Activated CD4-positive, alpha-beta T cell treated with anti-CD3 and anti-CD28 coated beads, Interleukin-2, amount 10 ng/mL, durations not matched to agents 24 days and 14 days (primary cell): ENCODE measurements around the gene SCN2B. TPM values are rescaled to one million over a fixed set of nuclear protein-coding genes. Genes with fewer than 3 reads are reported as not detected.

ENCODE experiments used
- DNase-seq: peaks from one replicate; pipeline ENCODE4 v3.0.0; 2022
- H3K27ac Mint-ChIP-seq: one replicate; pipeline ENCODE4 v1.8.0; 2022; ENCODE audit warnings: mild to moderate bottlenecking, mixed read lengths
- H3K27me3 Mint-ChIP-seq: one replicate; pipeline ENCODE4 v1.8.0; 2022; ENCODE audit warnings: mixed read lengths
- H3K36me3 Mint-ChIP-seq: one replicate; pipeline ENCODE4 v1.8.0; 2022; ENCODE audit warnings: low read depth, mild to moderate bottlenecking, mixed read lengths
- H3K4me1 Mint-ChIP-seq: one replicate; pipeline ENCODE4 v1.8.0; 2021; ENCODE audit warnings: mixed read lengths
- H3K4me3 Mint-ChIP-seq: one replicate; pipeline ENCODE4 v1.8.0; 2022; ENCODE audit warnings: mild to moderate bottlenecking, moderate library complexity, mixed read lengths
- H3K9me3 Mint-ChIP-seq: one replicate; pipeline ENCODE4 v1.8.0; 2021; ENCODE audit warnings: mixed read lengths
- intact Hi-C: fragments of 100-400 bp; cut with micrococcal nuclease; formaldehyde crosslinking; loops from one replicate; pipeline ENCODE4 v1.15.1; 2023
- total RNA-seq: library from RNA; stranded (reverse); gene quantifications from 2 replicates; pipeline ENCODE4 v1.2.3, GENCODE V29; 2022

The SCN2B gene
- total RNA-seq, 1 donor from 2014 or later, result 0.05 TPM

DNA sequence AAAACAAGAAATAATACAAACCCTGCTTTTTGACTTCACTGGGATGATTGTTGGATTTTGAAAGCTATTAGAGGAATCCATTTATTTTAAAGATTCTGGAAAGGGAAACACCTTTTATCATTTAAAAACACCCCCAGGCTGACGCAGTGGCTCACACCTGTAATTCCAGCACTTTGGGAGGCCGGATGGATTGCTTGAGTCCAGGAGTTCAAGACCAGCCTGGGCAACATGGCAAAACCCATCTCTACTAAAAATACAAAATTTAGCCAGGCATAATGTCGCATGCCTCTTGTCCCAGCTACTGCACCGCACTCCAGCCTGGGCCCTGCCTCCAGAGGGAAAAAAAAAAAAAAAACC lies 317 bp upstream of the SCN2B start:
- Mint-ChIP-seq H3K27ac (no peak overlapping the region), H3K36me3 (no peaks in the 10 kb centered on the region), H3K9me3 (no peaks in the 10 kb centered on the region), H3K27me3 (peaks cover 20% of the 10 kb centered on the region), H3K4me1 (peaks cover 4% of the 10 kb centered on the region), H3K4me3 (no peak overlapping the region)
- no peak for DNase-seq
- intact Hi-C loops, result loop anchor here (10.0 kb wide), 1 partner anchor 372 kb away; no protein-coding TSS in a partner anchor

DNA sequence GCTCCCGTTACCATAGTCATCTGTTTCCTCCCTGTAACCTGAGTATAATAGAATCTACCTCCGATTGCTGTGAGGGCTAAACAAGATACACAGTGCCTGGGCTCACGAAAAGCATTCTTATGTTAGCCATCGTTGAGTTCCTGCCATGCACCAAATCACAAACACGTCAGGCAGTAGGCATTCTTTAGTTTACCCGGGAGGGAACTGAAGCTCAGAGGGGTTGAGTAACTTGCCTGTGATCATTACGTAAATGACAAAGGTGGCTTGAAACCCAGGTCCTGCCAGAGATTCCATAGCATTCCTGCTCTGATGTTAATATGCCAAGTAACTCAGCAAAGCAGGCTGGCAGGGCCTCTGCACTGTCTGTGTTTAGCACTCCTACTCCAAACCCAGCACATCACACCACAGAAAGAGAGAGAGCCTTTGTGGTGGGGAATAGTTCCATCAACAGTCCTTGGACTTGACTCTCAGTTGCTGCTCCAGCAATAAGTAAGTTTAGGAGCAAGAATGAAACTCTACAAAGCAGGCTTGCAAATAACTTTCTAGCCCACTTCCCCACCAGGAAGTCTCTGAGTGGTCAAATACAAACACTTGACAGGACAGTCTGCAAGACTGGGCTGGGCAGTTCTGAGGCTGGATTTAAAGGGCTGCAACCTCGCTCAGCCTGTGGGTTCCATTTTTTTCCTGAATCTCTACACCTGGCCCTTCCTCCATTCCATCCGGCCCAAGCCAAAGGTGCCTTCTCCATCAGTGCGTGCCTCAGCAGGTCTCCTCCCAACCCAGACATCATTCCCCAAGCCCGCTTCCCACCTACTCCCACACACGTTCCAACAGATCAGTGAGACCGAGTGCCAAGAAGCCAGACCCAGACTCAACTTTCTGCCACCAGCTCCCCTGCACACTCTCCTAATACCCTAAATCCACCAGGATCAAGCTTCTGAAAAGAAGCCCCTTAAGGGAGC lies 1.1 kb downstream of the SCN2B start:
- intact Hi-C loops, result loop anchor here (10.0 kb wide), 1 partner anchor 371 kb away; no protein-coding TSS in a partner anchor
- Mint-ChIP-seq H3K36me3 (no peaks in the 10 kb centered on the region), H3K27ac (no peak overlapping the region), H3K4me1 (peaks cover 8% of the 10 kb centered on the region), H3K4me3 (no peak overlapping the region), H3K27me3 (peaks cover 20% of the 10 kb centered on the region), H3K9me3 (no peaks in the 10 kb centered on the region)
- DNase-seq, result no peak

DNA sequence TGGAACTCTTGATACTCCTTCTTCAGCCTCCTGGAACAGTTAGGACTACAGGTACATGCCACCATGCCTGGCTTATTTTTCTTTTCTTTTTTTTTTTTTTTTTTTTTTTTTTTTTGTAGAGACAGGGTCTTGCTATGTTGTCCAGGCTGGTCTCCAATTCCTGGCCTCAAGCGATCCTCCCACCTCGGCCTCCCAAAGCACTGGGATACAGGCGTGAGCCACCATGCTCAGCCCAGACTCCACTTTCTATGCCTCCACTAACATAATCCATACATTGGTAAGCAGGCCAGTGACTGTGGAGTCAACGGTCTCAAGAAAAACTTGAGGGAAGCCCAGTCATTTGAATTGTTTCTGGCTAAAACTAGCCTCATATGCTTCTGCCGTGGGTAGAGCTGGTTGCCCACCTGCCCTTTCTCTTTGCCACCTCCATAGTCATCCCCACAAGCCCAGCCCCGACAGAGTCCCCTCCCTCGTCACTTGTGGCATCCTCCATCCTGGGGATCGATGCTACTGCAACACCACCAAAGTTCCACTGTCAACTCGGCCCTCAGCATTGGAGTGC lies 2.4 kb downstream of the SCN2B start:
- no peak for DNase-seq
- H3K4me3 Mint-ChIP-seq, result no peak overlapping the region
- no peaks in the 10 kb centered on the region for H3K36me3 Mint-ChIP-seq
- peaks cover 21% of the 10 kb centered on the region for H3K27me3 Mint-ChIP-seq
- no peaks in the 10 kb centered on the region for H3K9me3 Mint-ChIP-seq
- H3K27ac Mint-ChIP-seq, result no peak overlapping the region
- peaks cover 8% of the 10 kb centered on the region for H3K4me1 Mint-ChIP-seq
- intact Hi-C loops, result loop anchor here (10.0 kb wide), 1 partner anchor 369 kb away; no protein-coding TSS in a partner anchor

DNA sequence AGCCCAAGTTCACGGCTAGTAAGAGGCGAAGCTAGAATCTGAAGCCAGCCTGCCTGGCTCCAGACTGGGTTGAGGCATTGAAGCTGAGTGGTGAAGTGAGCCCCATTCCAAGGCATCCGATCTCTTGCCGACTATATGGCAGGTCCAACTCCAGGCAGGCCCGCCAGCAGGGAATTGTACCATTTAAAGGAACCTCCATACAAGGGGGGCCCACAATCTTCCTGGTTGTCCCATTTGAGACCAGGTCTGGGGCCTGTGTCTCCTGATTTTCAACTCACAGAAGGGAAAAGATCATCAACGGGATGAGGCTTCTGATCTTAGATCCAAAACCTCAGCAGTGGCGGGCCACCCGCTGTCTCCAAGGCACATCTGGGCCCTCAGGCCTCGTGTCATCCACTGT lies 4.1 kb downstream of the SCN2B start:
- peaks cover 20% of the 10 kb centered on the region for H3K27me3 Mint-ChIP-seq
- H3K27ac Mint-ChIP-seq, result no peak overlapping the region
- DNase-seq, result no peak
- H3K4me1 Mint-ChIP-seq, result peaks cover 8% of the 10 kb centered on the region
- intact Hi-C loops, result loop anchor here (10.0 kb wide), 1 partner anchor 368 kb away; no protein-coding TSS in a partner anchor
- no peaks in the 10 kb centered on the region for H3K36me3 Mint-ChIP-seq
- no peak overlapping the region for H3K4me3 Mint-ChIP-seq
- H3K9me3 Mint-ChIP-seq, result no peaks in the 10 kb centered on the region

DNA sequence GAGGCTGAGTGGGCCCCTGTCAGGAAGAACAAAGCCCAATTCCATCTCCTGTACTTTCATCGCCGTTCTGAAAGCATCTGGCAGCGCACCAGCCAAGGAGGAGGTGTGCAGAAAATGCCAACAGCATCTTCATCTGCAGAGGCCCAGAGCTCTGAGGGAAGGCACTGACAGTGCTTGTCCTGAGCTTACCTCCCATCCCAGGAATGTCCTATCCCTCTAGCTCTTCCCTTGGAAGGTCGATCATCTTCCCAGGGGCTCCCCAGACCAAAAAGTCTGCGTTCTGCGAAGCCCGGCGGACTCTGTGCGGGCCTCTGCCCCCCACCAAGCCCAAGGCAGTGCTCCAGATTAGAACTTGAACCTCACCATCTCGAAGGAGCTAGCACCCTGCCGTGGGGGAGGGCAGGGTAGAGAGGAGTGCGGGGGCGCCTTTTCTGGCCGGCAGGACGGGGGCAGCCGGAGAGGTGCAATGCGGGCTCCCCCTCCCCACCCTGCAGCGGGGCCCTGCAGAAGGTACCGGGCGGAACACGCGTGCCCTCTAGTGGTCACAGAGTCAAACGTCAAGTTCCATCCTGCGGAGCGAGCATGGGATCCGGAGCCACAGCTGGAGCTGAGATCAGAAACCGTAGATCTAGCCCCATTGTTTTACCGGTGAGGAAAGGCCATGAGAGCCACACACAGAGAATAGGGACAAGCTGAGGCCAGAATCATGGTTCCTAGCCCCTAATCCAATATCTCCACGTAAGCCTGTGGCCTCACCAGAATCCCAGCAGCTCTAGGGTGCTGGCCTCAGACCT lies 5.0 kb downstream of the SCN2B start:
- H3K4me3 Mint-ChIP-seq, result peak overlapping the region; percentile 12
- intact Hi-C loops, result loop anchor here (1.0 to 10.0 kb wide), 2 partner anchors 26 to 367 kb away; no protein-coding TSS in a partner anchor
- peaks cover 20% of the 10 kb centered on the region for H3K27me3 Mint-ChIP-seq
- no peaks in the 10 kb centered on the region for H3K9me3 Mint-ChIP-seq
- H3K36me3 Mint-ChIP-seq, result no peaks in the 10 kb centered on the region
- DNase-seq, result peak; percentile 92
- peaks cover 8% of the 10 kb centered on the region for H3K4me1 Mint-ChIP-seq
- no peak overlapping the region for H3K27ac Mint-ChIP-seq

DNA sequence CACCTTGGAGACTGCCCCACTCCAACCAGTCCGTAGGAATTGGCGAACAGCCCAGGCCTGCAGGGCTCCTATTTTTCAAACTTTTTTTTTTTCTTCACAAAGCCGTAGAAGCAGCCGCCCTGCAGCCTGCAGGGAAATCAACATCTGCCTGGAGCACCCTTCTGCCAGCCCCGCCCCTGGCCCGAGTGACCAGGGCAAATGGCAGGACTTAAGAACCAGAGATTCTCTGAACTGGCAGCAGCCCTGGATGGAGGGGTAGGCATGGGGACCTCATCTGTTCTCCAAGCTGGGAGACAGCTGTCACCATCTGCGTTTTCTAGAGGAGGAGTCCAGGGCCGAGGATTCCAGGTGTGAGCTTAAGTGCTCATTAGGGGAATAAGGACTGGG lies 5.6 kb downstream of the SCN2B start:
- intact Hi-C loops, result loop anchor here (1.0 to 10.0 kb wide), 2 partner anchors 26 to 366 kb away; no protein-coding TSS in a partner anchor
- Mint-ChIP-seq H3K27ac (no peak overlapping the region), H3K27me3 (peaks cover 14% of the 10 kb centered on the region)

DNA sequence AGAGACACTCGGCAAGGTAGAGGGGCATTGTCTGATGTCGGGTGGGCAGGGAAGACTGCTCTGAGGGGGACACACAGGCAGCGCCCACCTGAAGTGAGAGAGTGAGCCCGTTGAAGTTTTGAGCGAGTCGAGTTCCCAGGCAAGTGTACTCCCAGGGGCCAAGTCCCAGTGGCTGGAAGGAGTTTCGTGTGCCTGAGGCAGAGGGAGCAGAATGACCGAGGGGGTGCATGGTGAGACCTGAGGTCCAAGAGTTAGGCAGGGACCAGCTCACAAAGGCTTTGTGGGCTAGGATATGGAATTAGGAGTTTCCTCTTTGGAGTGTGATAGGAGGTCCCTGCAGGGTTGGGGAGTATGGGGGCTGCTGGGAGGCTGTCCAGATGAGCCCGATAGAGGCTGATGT lies 6.2 kb downstream of the SCN2B start:
- Mint-ChIP-seq H3K36me3 (no peaks in the 10 kb centered on the region), H3K4me3 (no peak overlapping the region), H3K9me3 (no peaks in the 10 kb centered on the region), H3K27ac (no peak overlapping the region), H3K4me1 (peaks cover 7% of the 10 kb centered on the region), H3K27me3 (peaks cover 10% of the 10 kb centered on the region)
- intact Hi-C loops, result loop anchor here (10.0 kb wide), 1 partner anchor 365 kb away; no protein-coding TSS in a partner anchor
- DNase-seq, result no peak

More for the DNA sequence above, 5.6 kb downstream of the SCN2B start:
- no peaks in the 10 kb centered on the region for H3K36me3 Mint-ChIP-seq
- DNase-seq, result no peak
- H3K9me3 Mint-ChIP-seq, result no peaks in the 10 kb centered on the region
- H3K4me1 Mint-ChIP-seq, result peaks cover 7% of the 10 kb centered on the region
- no peak overlapping the region for H3K4me3 Mint-ChIP-seq

DNA sequence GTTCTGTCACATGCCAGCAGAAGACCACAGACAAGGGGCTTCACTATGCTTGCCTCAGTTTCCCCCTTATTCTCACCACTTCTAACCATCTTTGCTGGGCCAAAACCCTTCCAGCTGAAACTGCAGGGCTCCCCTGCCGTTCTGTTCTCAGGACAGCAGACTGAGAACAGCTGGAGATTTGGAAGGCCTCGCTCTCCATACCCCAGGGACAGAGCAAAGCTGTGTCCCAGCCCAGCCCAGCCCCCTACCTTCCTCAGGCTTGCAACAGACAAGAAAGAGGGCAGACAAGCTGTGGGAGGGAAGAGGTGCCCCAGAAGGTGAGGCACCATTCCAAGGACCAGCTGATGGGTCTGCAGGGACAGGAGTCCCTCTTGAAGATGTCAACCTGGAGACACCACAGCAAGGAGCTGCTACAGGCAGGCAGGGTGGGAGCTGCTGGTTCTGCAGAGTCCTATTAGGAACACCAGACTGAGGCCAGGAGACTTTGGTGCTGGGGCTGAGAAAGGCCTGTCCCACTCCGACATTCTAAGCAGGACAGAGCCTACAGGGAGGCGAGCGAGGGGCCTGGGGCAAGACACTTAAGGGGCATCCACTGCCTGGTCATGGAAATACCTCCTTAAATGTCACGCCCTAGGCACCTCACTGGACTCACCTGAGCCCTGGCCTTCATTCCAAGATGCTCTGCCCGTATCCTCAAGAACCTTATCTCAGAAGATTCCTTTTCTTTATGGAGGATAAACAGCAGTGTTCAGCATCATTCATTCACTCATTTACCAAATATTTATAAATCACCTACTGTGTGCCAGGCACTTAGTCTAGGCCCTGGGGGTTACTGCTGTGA lies 6.9 kb downstream of the SCN2B start:
- H3K27ac Mint-ChIP-seq, result no peak overlapping the region
- DNase-seq, result no peak
- intact Hi-C loops, result loop anchor here (10.0 kb wide), 1 partner anchor 365 kb away; no protein-coding TSS in a partner anchor
- H3K4me3 Mint-ChIP-seq, result no peak overlapping the region
- peaks cover 12% of the 10 kb centered on the region for H3K27me3 Mint-ChIP-seq
- H3K9me3 Mint-ChIP-seq, result no peaks in the 10 kb centered on the region
- no peaks in the 10 kb centered on the region for H3K36me3 Mint-ChIP-seq
- peaks cover 7% of the 10 kb centered on the region for H3K4me1 Mint-ChIP-seq

DNA sequence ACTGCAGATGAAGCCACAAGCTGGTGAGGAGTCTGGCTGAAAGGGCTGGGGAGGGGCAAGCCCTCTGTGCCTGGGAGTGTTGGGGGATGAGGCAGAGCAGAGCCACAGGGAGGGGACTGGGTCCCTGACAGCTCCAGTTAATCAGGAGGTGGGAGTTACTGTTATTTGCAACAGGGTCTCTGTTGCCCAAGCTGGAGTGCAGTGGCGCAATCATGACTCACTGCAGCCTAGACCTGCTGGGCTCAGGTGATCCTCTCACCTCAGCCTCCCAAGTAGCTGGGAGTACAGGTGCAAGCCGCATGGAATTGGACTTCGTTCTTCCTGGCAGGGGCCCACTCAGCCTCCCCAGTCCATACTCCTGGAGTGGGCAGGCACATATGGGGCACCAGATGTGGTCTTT lies 7.7 kb downstream of the SCN2B start:
- no peak overlapping the region for H3K27ac Mint-ChIP-seq
- peaks cover 14% of the 10 kb centered on the region for H3K27me3 Mint-ChIP-seq
- no peaks in the 10 kb centered on the region for H3K9me3 Mint-ChIP-seq
- peaks cover 7% of the 10 kb centered on the region for H3K4me1 Mint-ChIP-seq
- no peak for DNase-seq
- intact Hi-C loops, result no loop called here
- no peaks in the 10 kb centered on the region for H3K36me3 Mint-ChIP-seq
- H3K4me3 Mint-ChIP-seq, result no peak overlapping the region

DNA sequence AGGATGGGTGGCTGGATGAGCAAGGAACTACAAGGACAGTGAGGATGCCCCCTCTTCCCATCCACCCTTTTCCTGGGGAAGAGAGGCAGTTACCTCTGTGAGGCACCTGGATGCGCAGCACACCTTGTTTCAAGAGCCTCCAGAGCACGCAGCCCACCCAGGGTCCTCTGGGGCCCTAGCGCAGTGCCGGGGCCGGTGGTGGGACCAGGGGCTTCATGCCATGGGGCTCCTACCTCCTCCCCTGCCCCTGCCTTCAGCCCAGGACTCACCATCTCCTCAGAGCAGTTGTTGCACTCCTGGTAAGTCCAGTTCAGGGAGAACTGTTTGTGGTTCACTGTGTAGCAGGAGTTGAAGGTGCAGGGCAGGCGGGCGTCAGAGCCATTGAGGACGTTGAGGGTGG lies 8.1 kb downstream of the SCN2B start:
- Mint-ChIP-seq H3K27me3 (peaks cover 17% of the 10 kb centered on the region), H3K9me3 (no peaks in the 10 kb centered on the region), H3K27ac (no peak overlapping the region), H3K4me1 (peaks cover 7% of the 10 kb centered on the region), H3K4me3 (no peak overlapping the region), H3K36me3 (no peaks in the 10 kb centered on the region)
- DNase-seq, result no peak
- intact Hi-C loops, result no loop called here

DNA sequence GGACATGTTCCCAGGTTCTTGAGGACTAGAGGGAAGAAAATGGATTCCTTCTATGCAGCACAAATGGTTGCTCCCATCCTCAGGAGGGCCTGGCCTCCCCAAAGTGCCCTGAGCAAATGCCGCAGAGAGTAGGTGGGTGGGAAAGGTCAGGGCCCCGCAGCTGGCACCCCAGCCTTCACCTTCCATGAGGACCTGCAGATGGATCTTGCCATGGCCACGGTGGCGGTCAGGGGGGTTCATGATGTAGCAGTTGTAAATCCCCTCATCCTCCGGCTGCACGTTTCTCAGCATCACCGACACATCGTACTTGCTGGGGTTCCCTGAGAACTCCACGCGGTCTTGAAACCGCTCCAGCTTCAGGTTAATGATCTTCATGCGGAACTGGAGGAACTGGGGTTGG lies 8.5 kb downstream of the SCN2B start:
- no peak overlapping the region for H3K27ac Mint-ChIP-seq
- no peak overlapping the region for H3K4me3 Mint-ChIP-seq
- intact Hi-C loops, result no loop called here
- no peak for DNase-seq
- H3K36me3 Mint-ChIP-seq, result no peaks in the 10 kb centered on the region
- H3K27me3 Mint-ChIP-seq, result peaks cover 19% of the 10 kb centered on the region
- peaks cover 7% of the 10 kb centered on the region for H3K4me1 Mint-ChIP-seq
- no peaks in the 10 kb centered on the region for H3K9me3 Mint-ChIP-seq

DNA sequence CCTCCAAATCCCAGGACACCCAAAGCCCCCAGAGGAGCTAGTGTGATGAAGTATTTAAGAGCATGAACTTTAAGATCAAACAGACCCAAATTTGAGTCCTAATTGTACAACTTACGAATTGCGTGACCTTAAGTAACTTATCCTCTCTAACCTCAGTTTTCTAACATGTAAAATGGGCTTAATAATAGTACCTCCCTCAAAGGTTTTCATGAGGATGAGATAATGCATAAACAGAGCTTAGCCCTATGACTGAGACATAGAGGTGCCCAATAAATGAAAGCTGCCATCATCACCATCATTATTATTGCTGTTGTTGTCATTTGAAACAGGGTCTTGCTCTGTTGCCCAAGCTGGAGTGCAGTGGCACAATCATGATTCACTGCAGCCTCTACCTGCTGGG lies 9.2 kb downstream of the SCN2B start:
- no peak overlapping the region for H3K27ac Mint-ChIP-seq
- no peaks in the 10 kb centered on the region for H3K9me3 Mint-ChIP-seq
- intact Hi-C loops, result no loop called here
- H3K27me3 Mint-ChIP-seq, result peaks cover 23% of the 10 kb centered on the region
- DNase-seq, result no peak
- H3K4me3 Mint-ChIP-seq, result no peak overlapping the region
- H3K4me1 Mint-ChIP-seq, result peaks cover 7% of the 10 kb centered on the region
- no peaks in the 10 kb centered on the region for H3K36me3 Mint-ChIP-seq

DNA sequence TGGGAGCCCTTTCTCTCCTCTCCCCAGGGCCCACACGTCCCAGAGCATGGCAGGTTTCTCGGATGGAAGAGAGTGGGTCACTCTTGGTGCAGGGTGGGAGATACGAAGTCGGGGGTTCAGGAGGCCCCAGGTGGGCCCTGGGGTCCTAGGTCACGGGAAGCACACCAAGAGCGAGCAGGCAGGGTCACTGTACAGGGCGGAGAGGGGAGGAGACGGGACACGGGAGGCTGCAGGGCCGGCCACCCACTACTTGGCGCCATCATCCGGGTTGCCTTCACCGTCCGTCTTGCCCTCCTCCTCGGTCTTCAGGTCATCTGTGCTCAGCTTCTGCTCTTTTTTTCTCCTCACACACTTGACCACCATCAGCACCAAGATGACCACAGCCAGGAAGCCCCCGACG lies 9.8 kb downstream of the SCN2B start:
- H3K9me3 Mint-ChIP-seq, result no peaks in the 10 kb centered on the region
- H3K27me3 Mint-ChIP-seq, result peaks cover 26% of the 10 kb centered on the region
- peaks cover 3% of the 10 kb centered on the region for H3K4me1 Mint-ChIP-seq
- H3K36me3 Mint-ChIP-seq, result no peaks in the 10 kb centered on the region
- DNase-seq, result no peak
- intact Hi-C loops, result no loop called here
- no peak overlapping the region for H3K4me3 Mint-ChIP-seq
- no peak overlapping the region for H3K27ac Mint-ChIP-seq
